Osteocyte (in vitro differentiated cells): ENCODE results near the gene TMA7. TPM values are rescaled to one million over a fixed set of nuclear protein-coding genes. Genes with fewer than 3 reads are reported as not detected.

Source experiments
- DNase-seq: peaks from one replicate; pipeline ENCODE4 v3.0.0; 2021; ENCODE audit warnings: mixed read lengths; ENCODE audit not compliant: unreplicated experiment; ENCODE audit errors: extremely low spot score
- H3K27ac Mint-ChIP-seq: one replicate; pipeline ENCODE4 v1.8.0; 2021; ENCODE audit warnings: mild to moderate bottlenecking, mixed read lengths; ENCODE audit not compliant: unreplicated experiment
- H3K27me3 Mint-ChIP-seq: one replicate; pipeline ENCODE4 v1.8.0; 2021; ENCODE audit warnings: mixed read lengths; ENCODE audit not compliant: unreplicated experiment
- H3K36me3 Mint-ChIP-seq: one replicate; pipeline ENCODE4 v1.8.0; 2021; ENCODE audit warnings: mixed read lengths; ENCODE audit not compliant: unreplicated experiment
- H3K4me1 Mint-ChIP-seq: one replicate; pipeline ENCODE4 v1.8.0; 2021; ENCODE audit warnings: mixed read lengths; ENCODE audit not compliant: unreplicated experiment
- H3K4me3 Mint-ChIP-seq: one replicate; pipeline ENCODE4 v1.8.0; 2021; ENCODE audit warnings: mild to moderate bottlenecking, moderate library complexity, mixed read lengths; ENCODE audit not compliant: unreplicated experiment
- H3K9me3 Mint-ChIP-seq: one replicate; pipeline ENCODE4 v1.8.0; 2021; ENCODE audit warnings: mixed read lengths; ENCODE audit not compliant: unreplicated experiment
- total RNA-seq: library from RNA; stranded (reverse); gene quantifications from 2 replicates; pipeline ENCODE4 v1.2.1, GENCODE V29; 2021
- TF ChIP-seq, protein P1 (sequence below): fragments of 200-600 bp; sonication (generic); IDR thresholded peaks from 2 replicates; pipeline ENCODE4 v1.5.0; 2021; ENCODE audit warnings: antibody characterized with exemption, mild to moderate bottlenecking, moderate library complexity

Gene TMA7
- total RNA-seq, 1 donor from 2014 or later, result 198 TPM

- Mint-ChIP-seq H3K4me3 (no peak overlapping the region), H3K4me1 (no peaks in the 10 kb centered on the region), H3K9me3 (no peaks in the 10 kb centered on the region), H3K27me3 (no peaks in the 10 kb centered on the region), H3K27ac (no peak overlapping the region), H3K36me3 (peaks cover 40% of the 10 kb centered on the region)
- TF ChIP-seq, protein P1, sequence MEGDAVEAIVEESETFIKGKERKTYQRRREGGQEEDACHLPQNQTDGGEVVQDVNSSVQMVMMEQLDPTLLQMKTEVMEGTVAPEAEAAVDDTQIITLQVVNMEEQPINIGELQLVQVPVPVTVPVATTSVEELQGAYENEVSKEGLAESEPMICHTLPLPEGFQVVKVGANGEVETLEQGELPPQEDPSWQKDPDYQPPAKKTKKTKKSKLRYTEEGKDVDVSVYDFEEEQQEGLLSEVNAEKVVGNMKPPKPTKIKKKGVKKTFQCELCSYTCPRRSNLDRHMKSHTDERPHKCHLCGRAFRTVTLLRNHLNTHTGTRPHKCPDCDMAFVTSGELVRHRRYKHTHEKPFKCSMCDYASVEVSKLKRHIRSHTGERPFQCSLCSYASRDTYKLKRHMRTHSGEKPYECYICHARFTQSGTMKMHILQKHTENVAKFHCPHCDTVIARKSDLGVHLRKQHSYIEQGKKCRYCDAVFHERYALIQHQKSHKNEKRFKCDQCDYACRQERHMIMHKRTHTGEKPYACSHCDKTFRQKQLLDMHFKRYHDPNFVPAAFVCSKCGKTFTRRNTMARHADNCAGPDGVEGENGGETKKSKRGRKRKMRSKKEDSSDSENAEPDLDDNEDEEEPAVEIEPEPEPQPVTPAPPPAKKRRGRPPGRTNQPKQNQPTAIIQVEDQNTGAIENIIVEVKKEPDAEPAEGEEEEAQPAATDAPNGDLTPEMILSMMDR, result no peak
- peak; percentile 78 for DNase-seq
Measured at GRCh38 chr3:48409291-48410201, 30.5 kb upstream of the TMA7 start.

- no peak overlapping the region for H3K4me3 Mint-ChIP-seq
- DNase-seq, result no peak
- H3K9me3 Mint-ChIP-seq, result no peaks in the 10 kb centered on the region
- peaks cover 42% of the 10 kb centered on the region for H3K36me3 Mint-ChIP-seq
- TF ChIP-seq, protein P1, result no peak
- no peak overlapping the region for H3K27ac Mint-ChIP-seq
- H3K27me3 Mint-ChIP-seq, result no peaks in the 10 kb centered on the region
- H3K4me1 Mint-ChIP-seq, result no peaks in the 10 kb centered on the region
Measured at GRCh38 chr3:48410205-48411040, 29.6 kb upstream of the TMA7 start.

- Mint-ChIP-seq H3K36me3 (peaks cover 45% of the 10 kb centered on the region), H3K27me3 (no peaks in the 10 kb centered on the region), H3K4me1 (no peaks in the 10 kb centered on the region), H3K4me3 (no peak overlapping the region), H3K27ac (no peak overlapping the region), H3K9me3 (no peaks in the 10 kb centered on the region)
- TF ChIP-seq, protein P1, result no peak
- DNase-seq, result no peak
Measured at GRCh38 chr3:48411041-48411588, 28.9 kb upstream of the TMA7 start.

DNA sequence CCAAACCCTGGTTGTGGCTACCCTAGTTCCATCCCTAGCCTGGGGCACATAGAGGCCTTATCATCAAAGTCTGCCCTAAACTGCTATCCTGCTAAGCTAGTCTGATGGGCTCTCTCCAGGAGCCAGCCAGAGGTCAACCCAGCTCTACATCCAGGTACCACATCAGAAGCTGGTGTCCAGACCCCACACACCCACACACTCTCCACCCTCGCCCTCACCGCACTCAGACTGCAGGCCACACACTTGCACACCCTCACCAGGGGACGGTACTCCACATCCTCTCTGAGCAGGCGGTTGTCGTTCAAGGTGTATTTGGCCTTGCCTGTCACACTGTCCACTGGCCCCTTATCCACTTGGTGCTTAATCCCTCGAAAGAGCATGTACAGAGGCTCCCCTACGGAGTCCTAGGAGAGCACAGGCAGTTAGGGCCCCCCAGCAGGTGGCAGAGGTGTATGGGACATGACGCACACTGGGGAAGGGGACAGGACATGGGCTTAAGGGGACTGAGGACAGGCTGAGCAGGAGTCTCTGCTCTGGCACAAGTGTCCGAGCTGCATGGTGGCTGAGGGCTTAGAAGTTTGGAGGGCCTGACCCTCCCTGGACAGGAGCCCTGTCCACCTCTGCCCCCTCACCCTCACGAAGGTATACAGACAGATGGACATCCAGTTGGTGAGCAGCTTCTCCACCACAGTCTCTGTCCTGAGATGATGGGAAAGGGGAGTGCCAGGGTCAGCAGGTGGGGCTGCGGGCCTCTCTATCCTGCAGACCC lies 28.3 kb upstream of the TMA7 start:
- peaks cover 46% of the 10 kb centered on the region for H3K36me3 Mint-ChIP-seq
- no peaks in the 10 kb centered on the region for H3K27me3 Mint-ChIP-seq
- H3K27ac Mint-ChIP-seq, result no peak overlapping the region
- H3K4me1 Mint-ChIP-seq, result no peaks in the 10 kb centered on the region
- H3K9me3 Mint-ChIP-seq, result no peaks in the 10 kb centered on the region
- TF ChIP-seq, protein P1, result no peak
- no peak overlapping the region for H3K4me3 Mint-ChIP-seq
- DNase-seq, result no peak
